ENCODE results near the gene SART1. TPM values are rescaled to one million over a fixed set of nuclear protein-coding genes. Genes with fewer than 3 reads are reported as not detected.
A peak's percentile ranks its signal among the peaks of the same experiment; 100 is the strongest.

Gene SART1
- polyA plus RNA-seq, 1 donor (not counting 4 experiments of a cell fraction or from before 2014, with no cell fraction given) = 14.7 TPM

GRCh38 chr11:65937766-65938165 lies 23.8 kb upstream of the SART1 start:
- Histone ChIP-seq H3K27ac (ENCODE audit: control insufficient read depth, insufficient read depth, low read length) (no peak overlapping the region), H3K4me2 (ENCODE audit: control insufficient read depth, extremely low read depth, insufficient read depth, low read depth, low read length) (no peak overlapping the region), H3K9ac (ENCODE audit: control insufficient read depth, extremely low read depth, insufficient read depth, low read length) (no peak overlapping the region), H3K79me2 (ENCODE audit: control insufficient read depth, insufficient read depth, low read length) (no peaks in the 10 kb centered on the region), H3K9me3 (ENCODE audit: control insufficient read depth, low read depth, low read length) (no peaks in the 10 kb centered on the region), H3K27me3 (ENCODE audit: control insufficient read depth, extremely low read depth, insufficient read depth, low read length) (no peaks in the 10 kb centered on the region), H3K4me1 (ENCODE audit: control insufficient read depth, extremely low read depth, insufficient read depth, low read length) (peaks cover 11% of the 10 kb centered on the region), H3K36me3 (ENCODE audit: control insufficient read depth in 2 of 2, extremely low read depth in 1 of 2, insufficient read depth in 2 of 2, low read length in 2 of 2) (no peaks in the 10 kb centered on the region), H4K20me1 (ENCODE audit: control insufficient read depth, extremely low read depth, insufficient read depth, low read length) (no peaks in the 10 kb centered on the region), H3K4me3 (ENCODE audit: control insufficient read depth in 2 of 3, extremely low read depth in 1 of 3, insufficient read depth in 2 of 3, low read depth in 1 of 3, low read length in 3 of 3) (no peak overlapping the region), H3K9me1 (ENCODE audit: control insufficient read depth, extremely low read depth, insufficient read depth, low read length) (no peaks in the 10 kb centered on the region), H2AFZ (ENCODE audit: control insufficient read depth, low read length) (no peak overlapping the region)
- no peak for FAIRE-seq
- DNase-seq (ENCODE audit: low read depth, low spot score) = no peak
- TF ChIP-seq, protein P1, sequence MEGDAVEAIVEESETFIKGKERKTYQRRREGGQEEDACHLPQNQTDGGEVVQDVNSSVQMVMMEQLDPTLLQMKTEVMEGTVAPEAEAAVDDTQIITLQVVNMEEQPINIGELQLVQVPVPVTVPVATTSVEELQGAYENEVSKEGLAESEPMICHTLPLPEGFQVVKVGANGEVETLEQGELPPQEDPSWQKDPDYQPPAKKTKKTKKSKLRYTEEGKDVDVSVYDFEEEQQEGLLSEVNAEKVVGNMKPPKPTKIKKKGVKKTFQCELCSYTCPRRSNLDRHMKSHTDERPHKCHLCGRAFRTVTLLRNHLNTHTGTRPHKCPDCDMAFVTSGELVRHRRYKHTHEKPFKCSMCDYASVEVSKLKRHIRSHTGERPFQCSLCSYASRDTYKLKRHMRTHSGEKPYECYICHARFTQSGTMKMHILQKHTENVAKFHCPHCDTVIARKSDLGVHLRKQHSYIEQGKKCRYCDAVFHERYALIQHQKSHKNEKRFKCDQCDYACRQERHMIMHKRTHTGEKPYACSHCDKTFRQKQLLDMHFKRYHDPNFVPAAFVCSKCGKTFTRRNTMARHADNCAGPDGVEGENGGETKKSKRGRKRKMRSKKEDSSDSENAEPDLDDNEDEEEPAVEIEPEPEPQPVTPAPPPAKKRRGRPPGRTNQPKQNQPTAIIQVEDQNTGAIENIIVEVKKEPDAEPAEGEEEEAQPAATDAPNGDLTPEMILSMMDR (optimal IDR thresholded peaks at IDR 0.05 in 1 of 3, IDR thresholded peaks at IDR 0.05 in 1 of 3, conservative IDR thresholded peaks at IDR 0.05 in 1 of 3; ENCODE audit: extremely low read depth in 1 of 3, insufficient read depth in 2 of 3, low read length in 3 of 3) = no peak
- no peak for TF ChIP-seq EZH2 (IDR thresholded peaks at IDR 0.05; ENCODE audit: low read length)
- dilution Hi-C loops (cut with MboI; ENCODE audit: extremely low pct_ligation_motif_present, low sequenced_read_pairs) = no loop called here

DNA sequence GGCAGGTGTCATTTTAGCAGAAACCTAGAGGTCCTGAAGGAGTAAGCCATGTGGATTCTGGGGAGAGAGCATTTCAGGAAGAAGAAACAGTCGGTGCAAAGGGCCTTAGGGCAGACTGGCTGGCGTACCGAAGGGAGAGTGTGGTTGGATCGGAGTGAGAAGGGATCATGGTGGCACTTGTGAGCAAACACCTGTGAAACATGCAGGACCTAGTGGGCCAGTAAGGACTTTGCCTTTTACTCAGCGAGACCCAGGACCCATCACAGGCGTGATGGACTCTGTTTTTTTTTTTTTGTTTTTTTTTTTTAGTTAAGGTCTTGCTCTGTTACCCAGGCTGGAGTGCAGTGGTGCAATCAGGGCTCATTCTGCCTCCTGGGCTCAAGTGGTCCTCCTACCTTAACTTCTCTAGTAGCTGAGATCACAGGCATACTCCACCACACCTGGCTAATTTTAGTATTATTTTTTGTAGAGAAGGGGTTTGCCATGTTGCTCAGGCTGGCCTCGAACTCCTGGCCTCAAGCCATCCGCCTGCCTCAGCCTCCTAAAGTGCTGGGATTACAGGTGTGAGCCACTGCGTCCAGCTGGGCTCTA lies 19.7 kb upstream of the SART1 start:
- no peak for TF ChIP-seq EZH2 (IDR thresholded peaks at IDR 0.05; ENCODE audit: low read length)
- TF ChIP-seq, protein P1 (optimal IDR thresholded peaks at IDR 0.05 in 1 of 3, IDR thresholded peaks at IDR 0.05 in 1 of 3, conservative IDR thresholded peaks at IDR 0.05 in 1 of 3; ENCODE audit: extremely low read depth in 1 of 3, insufficient read depth in 2 of 3, low read length in 3 of 3) = no peak
- DNase-seq (ENCODE audit: low read depth, low spot score) (no peak), FAIRE-seq (no peak)
- H2AFZ ChIP-seq (ENCODE audit: control insufficient read depth, low read length) = peak overlapping the region; percentile 39
- H3K4me1 ChIP-seq (ENCODE audit: control insufficient read depth, extremely low read depth, insufficient read depth, low read length) = peaks cover 11% of the 10 kb centered on the region
- H3K4me3 ChIP-seq (ENCODE audit: control insufficient read depth in 2 of 3, extremely low read depth in 1 of 3, insufficient read depth in 2 of 3, low read depth in 1 of 3, low read length in 3 of 3) = no peak overlapping the region
- H3K27me3 ChIP-seq (ENCODE audit: control insufficient read depth, extremely low read depth, insufficient read depth, low read length) = peaks cover 1% of the 10 kb centered on the region
- H3K79me2 ChIP-seq (ENCODE audit: control insufficient read depth, insufficient read depth, low read length) = no peaks in the 10 kb centered on the region
- no peak overlapping the region for H3K27ac ChIP-seq (ENCODE audit: control insufficient read depth, insufficient read depth, low read length)
- H4K20me1 ChIP-seq (ENCODE audit: control insufficient read depth, extremely low read depth, insufficient read depth, low read length) = no peaks in the 10 kb centered on the region
- no peaks in the 10 kb centered on the region for H3K9me3 ChIP-seq (ENCODE audit: control insufficient read depth, low read depth, low read length)
- H3K9me1 ChIP-seq (ENCODE audit: control insufficient read depth, extremely low read depth, insufficient read depth, low read length) = no peaks in the 10 kb centered on the region
- no peak overlapping the region for H3K9ac ChIP-seq (ENCODE audit: control insufficient read depth, extremely low read depth, insufficient read depth, low read length)
- dilution Hi-C loops (cut with MboI; ENCODE audit: extremely low pct_ligation_motif_present, low sequenced_read_pairs) = no loop called here
- H3K36me3 ChIP-seq (ENCODE audit: control insufficient read depth in 2 of 2, extremely low read depth in 1 of 2, insufficient read depth in 2 of 2, low read length in 2 of 2) = no peaks in the 10 kb centered on the region
- H3K4me2 ChIP-seq (ENCODE audit: control insufficient read depth, extremely low read depth, insufficient read depth, low read depth, low read length) = peak overlapping the region; percentile 49
